Activated naive CD4-positive, alpha-beta T cell treated with anti-CD3 and anti-CD28 coated beads, Interleukin-2, amount 50 U/mL, for 24 hours (primary cell): ENCODE results near the gene RSRC1.
"Not testable (repeated sequence)": the region's sequence is repeated elsewhere in the genome, so short reads cannot be mapped to it uniquely, and the experiment has no call there.

Experiments used
- H3K27ac Mint-ChIP-seq: one replicate; pipeline ENCODE4 v1.8.0; 2021; ENCODE audit warnings: mild to moderate bottlenecking, mixed read lengths
- H3K27me3 Mint-ChIP-seq: one replicate; pipeline ENCODE4 v1.8.0; 2021; ENCODE audit warnings: mixed read lengths
- H3K36me3 Mint-ChIP-seq: one replicate; pipeline ENCODE4 v1.8.0; 2021; ENCODE audit warnings: mixed read lengths
- H3K4me1 Mint-ChIP-seq: one replicate; pipeline ENCODE4 v1.8.0; 2021; ENCODE audit warnings: mixed read lengths
- H3K4me3 Mint-ChIP-seq: one replicate; pipeline ENCODE4 v1.8.0; 2021; ENCODE audit warnings: mild to moderate bottlenecking, mixed read lengths
- H3K9me3 Mint-ChIP-seq: one replicate; pipeline ENCODE4 v1.8.0; 2021; ENCODE audit warnings: mixed read lengths

Gene RSRC1

DNA sequence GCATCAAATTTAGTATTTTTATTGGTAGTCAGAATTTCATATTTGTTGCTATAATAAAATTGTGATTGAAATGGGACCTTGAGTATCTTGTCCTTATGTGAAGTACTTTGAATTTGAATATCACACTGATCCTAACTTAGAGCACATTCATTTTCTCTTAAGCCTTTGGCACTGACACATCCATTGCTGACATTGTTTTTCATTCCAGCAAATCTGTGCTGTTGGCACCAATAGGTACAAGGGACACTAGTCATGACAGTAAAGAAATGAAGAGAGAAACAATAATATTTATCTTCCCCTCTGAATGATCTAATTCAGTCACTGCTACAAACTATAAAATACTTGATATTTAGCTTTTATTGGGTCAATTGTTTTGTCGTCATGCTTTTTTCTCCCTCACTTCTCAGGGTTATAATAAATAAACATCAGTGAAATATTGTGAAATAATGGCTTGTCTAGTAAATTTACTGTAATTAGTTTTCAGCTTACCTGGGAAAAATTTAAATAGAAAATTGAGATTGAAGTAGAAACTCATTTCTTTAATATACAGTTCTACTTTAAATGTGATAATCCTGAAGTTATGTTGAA lies 294.3 kb downstream of the RSRC1 start:
- no peak overlapping the region for H3K27ac Mint-ChIP-seq
- H3K9me3 Mint-ChIP-seq, result no peaks in the 10 kb centered on the region
- no peaks in the 10 kb centered on the region for H3K27me3 Mint-ChIP-seq
- no peak overlapping the region for H3K4me3 Mint-ChIP-seq
- H3K36me3 Mint-ChIP-seq, result no peaks in the 10 kb centered on the region
- H3K4me1 Mint-ChIP-seq, result no peaks in the 10 kb centered on the region

DNA sequence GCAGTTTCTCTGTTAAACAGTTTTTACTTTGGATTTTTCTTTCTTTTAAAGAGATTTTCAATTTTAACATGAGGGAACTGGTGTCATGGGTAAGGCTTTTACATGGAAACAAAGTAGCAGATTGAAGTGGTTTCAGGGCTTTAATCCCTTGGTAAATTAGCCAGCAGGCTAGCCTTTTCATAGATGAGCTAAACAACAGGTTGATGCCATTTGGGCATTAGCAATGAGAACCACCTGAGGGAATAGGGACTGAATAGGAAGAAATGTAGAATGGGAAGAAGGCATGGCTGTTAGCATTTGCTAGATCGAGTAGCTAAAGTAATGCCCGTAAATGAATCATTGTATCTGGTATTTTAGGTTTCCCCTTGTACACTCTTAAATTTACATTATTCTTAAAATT lies 295.6 kb downstream of the RSRC1 start:
- no peaks in the 10 kb centered on the region for H3K27me3 Mint-ChIP-seq
- H3K4me3 Mint-ChIP-seq, result no peak overlapping the region
- no peak overlapping the region for H3K27ac Mint-ChIP-seq
- no peaks in the 10 kb centered on the region for H3K9me3 Mint-ChIP-seq
- peaks cover 2% of the 10 kb centered on the region for H3K36me3 Mint-ChIP-seq
- H3K4me1 Mint-ChIP-seq, result no peaks in the 10 kb centered on the region

DNA sequence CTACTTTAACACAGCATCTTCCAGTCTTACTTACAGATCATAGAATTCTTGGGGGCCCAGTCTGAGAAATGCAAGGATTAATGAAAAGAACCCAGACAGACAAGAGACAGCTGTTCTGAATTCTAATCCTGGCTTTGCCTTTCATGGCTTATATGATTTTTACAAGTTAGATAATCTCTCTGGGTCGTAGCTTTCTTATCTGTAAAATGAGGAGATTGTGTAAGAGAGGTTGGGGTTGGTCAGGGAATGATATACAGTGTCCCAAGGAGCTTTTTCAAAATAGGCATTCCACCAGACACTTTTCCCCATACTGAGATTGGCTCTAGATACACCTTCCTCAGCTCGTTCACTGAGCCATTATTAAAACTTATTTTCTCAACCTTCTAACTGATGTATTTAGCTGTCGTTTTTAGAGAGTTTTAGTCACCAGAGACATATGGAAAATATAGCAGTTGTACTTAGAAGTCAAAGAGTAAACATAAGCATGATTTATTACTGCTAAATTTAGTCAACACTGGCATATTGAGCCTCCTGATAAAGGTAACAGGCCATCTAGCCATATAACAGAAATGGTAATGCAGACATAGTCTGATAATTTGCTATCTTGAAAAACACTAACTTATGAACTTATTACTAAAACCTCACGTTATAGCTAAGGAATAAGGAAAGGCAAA lies 298.1 kb downstream of the RSRC1 start:
- H3K4me1 Mint-ChIP-seq, result no peaks in the 10 kb centered on the region
- no peaks in the 10 kb centered on the region for H3K9me3 Mint-ChIP-seq
- H3K4me3 Mint-ChIP-seq, result no peak overlapping the region
- H3K27me3 Mint-ChIP-seq, result no peaks in the 10 kb centered on the region
- peaks cover 10% of the 10 kb centered on the region for H3K36me3 Mint-ChIP-seq
- no peak overlapping the region for H3K27ac Mint-ChIP-seq

- not testable (repeated sequence) for H3K27ac Mint-ChIP-seq, H3K9me3 Mint-ChIP-seq, H3K27me3 Mint-ChIP-seq, H3K4me3 Mint-ChIP-seq, H3K4me1 Mint-ChIP-seq
- H3K36me3 Mint-ChIP-seq, result peaks cover 12% of the 10 kb centered on the region
These were observed 298.6 kb downstream of the RSRC1 start for GRCh38 chr3:158408518-158408897.

GRCh38 chr3:158418035-158418434 lies 308.1 kb downstream of the RSRC1 start:
- Mint-ChIP-seq H3K27me3 (no peaks in the 10 kb centered on the region), H3K9me3 (peaks cover 5% of the 10 kb centered on the region), H3K27ac (no peak overlapping the region), H3K36me3 (peaks cover 22% of the 10 kb centered on the region), H3K4me3 (no peak overlapping the region), H3K4me1 (peaks cover 8% of the 10 kb centered on the region)

DNA sequence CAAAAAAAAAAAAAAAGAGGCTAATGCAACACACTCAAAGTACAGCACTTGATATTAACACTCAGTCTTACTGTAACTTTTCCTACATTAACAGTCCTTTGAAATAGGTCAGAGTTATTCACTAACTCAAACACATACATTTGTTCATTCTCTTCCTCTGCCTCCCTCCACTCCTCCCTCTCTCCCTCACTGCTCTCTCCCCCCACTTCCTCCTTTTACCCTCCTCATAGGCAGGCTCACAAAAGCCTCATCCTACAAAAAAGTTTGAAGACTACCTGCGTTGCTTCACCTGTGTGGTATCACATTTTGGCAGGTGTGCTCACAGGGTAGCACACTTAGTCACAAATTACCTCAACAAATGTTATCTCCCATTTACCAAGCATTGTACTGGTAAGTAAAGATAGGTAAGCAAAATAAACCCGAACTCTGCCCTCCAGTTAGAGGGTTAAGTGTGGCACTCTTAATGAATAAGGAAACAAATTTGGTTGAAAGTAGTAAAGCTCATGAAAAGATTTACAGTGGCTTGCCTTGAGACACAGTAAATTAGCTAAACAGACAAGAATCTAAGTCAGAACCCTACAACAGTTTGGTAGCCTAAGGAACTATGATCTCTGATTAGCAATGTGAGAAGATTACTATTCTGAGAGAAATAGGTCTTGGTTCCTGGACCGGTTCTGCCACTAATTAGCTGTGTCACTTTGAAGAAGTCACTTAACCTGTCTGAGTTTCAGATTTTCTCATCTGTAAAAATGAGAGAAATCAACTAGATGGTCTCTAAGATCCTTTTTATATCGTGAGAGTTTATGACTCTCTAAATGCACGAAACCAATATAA lies 310.1 kb downstream of the RSRC1 start:
- Mint-ChIP-seq H3K27ac (no peak overlapping the region), H3K9me3 (peaks cover 5% of the 10 kb centered on the region), H3K4me3 (no peak overlapping the region), H3K27me3 (no peaks in the 10 kb centered on the region), H3K36me3 (peaks cover 16% of the 10 kb centered on the region), H3K4me1 (peaks cover 8% of the 10 kb centered on the region)

DNA sequence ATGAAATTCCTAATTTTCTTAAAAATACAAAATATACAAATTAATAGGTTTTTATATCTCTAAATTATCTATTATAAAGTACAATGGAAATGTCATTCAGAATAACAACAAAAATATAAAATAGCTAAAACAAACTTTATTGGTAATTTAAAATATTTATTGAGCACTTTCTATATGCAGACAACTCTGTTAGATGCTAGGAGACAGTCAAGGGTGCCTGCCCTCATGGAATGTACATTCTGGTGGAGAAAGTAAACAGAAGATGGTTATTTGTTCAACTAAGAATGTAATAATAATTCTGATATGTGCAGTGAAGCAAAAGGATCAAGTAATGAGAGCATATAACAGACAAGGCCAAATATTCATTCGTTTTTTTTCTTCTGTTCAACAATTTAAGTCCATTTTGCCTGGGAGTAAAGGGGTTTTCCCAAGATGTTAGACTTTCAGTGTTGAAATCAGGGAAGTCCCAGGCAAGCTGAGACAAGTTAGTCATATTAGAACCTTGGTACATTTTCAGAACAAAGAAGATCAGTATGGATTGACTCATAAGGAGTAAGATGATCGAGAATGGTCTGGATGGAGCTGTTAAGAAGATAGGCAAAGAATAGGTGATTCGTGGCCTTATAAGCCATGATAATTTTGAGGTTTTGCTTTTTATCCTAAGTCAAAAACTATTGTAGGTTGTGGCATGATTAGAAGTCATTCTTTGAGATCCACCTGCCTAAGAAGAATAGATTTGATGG lies 310.9 kb downstream of the RSRC1 start:
- peaks cover 16% of the 10 kb centered on the region for H3K36me3 Mint-ChIP-seq
- no peaks in the 10 kb centered on the region for H3K27me3 Mint-ChIP-seq
- peaks cover 5% of the 10 kb centered on the region for H3K9me3 Mint-ChIP-seq
- peak overlapping the region; percentile 8 for H3K27ac Mint-ChIP-seq
- H3K4me1 Mint-ChIP-seq, result peaks cover 8% of the 10 kb centered on the region
- H3K4me3 Mint-ChIP-seq, result no peak overlapping the region

GRCh38 chr3:158430448-158430847 lies 320.6 kb downstream of the RSRC1 start:
- Mint-ChIP-seq H3K27me3 (no peaks in the 10 kb centered on the region), H3K4me3 (no peak overlapping the region), H3K4me1 (no peaks in the 10 kb centered on the region), H3K9me3 (no peaks in the 10 kb centered on the region), H3K27ac (no peak overlapping the region), H3K36me3 (no peaks in the 10 kb centered on the region)

GRCh38 chr3:158430968-158431367 lies 321.1 kb downstream of the RSRC1 start:
- Mint-ChIP-seq H3K36me3 (no peaks in the 10 kb centered on the region), H3K27ac (no peak overlapping the region), H3K9me3 (no peaks in the 10 kb centered on the region), H3K4me1 (no peaks in the 10 kb centered on the region), H3K27me3 (no peaks in the 10 kb centered on the region), H3K4me3 (no peak overlapping the region)

DNA sequence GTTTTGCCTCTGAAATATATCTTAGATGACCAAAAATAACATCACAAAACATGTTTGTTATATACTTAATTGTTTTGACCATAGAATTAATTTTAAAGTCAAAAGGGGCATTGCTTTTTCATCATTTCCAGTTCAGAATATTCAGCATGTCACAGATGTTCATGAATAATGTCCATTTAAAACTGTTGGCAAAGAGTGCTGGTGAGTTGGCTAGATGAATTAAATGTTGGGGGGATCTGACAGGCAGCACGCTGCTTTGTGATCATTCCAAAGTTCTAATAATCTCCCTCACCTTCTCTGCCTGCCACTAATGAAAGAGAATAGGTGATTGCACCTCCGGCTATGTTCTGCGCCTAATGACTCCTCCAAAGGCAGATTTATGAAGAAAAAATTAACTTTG lies 321.9 kb downstream of the RSRC1 start:
- Mint-ChIP-seq H3K9me3 (no peaks in the 10 kb centered on the region), H3K27me3 (no peaks in the 10 kb centered on the region), H3K4me1 (no peaks in the 10 kb centered on the region), H3K4me3 (no peak overlapping the region), H3K27ac (no peak overlapping the region), H3K36me3 (no peaks in the 10 kb centered on the region)

DNA sequence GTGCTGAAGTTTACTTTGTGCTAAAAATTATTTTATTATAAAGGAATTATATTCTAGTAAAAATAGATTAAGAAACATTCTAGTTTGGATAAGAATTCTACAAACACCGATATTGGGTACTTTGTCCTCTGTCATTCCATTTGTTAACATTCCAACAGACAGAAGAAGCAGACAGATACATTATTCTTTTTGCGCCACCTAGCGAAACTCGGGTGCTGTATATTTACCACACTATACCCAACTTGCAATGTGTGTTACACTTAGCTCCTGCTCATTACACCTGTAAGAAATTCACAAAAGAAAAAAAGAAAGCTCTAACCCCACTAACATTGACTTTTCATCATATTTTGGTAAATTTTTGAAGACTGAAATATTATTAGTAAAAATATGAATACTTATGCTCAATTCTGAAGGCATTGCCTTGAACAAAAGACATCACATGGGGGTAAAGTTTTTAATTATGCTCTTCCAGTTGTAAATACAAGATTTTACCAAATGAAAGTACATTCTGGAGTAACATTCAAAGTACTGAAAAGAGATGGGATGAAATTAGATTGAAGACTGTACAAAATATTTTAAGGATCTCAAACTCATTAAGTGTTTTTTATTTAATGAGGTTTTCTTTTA lies 324.6 kb downstream of the RSRC1 start:
- Mint-ChIP-seq H3K27me3 (no peaks in the 10 kb centered on the region), H3K27ac (no peak overlapping the region), H3K9me3 (no peaks in the 10 kb centered on the region), H3K4me1 (no peaks in the 10 kb centered on the region), H3K36me3 (peaks cover 2% of the 10 kb centered on the region), H3K4me3 (no peak overlapping the region)

GRCh38 chr3:158443632-158444031 lies 333.7 kb downstream of the RSRC1 start:
- Mint-ChIP-seq H3K4me1 (no peaks in the 10 kb centered on the region), H3K27me3 (no peaks in the 10 kb centered on the region), H3K4me3 (no peak overlapping the region), H3K36me3 (peaks cover 9% of the 10 kb centered on the region), H3K9me3 (no peaks in the 10 kb centered on the region), H3K27ac (no peak overlapping the region)

GRCh38 chr3:158447408-158447807 lies 337.5 kb downstream of the RSRC1 start:
- Mint-ChIP-seq H3K4me1 (no peaks in the 10 kb centered on the region), H3K27me3 (no peaks in the 10 kb centered on the region), H3K36me3 (peaks cover 6% of the 10 kb centered on the region), H3K4me3 (no peak overlapping the region), H3K27ac (no peak overlapping the region), H3K9me3 (no peaks in the 10 kb centered on the region)

DNA sequence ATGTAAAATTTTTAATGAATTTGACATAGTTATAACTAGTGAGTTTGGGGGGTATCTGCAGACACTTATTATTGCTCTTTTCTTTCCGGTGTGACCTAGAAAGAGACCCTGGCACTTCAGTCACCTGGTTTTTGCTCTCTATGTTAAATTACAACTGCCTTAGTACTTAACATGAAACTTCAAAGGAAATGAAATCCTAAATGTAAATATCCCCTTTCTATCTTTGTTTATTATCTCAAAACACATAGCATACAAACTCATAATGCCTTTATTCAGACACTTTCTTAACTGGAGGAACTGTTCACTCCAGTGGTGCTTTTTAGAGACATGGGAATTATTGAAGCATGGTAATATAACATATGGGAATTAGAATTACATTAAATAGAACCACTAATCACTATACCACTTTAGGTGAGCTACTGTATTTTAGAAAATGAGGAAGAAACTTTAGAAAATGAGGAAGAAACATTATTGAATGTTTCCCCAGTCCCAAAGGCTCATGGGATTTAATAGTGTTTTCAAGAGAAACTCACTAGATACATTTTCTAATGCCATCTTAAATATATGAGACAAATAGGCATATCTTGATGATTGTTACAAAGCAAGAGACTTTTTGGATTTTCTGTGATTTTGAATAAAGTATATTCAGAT lies 341.6 kb downstream of the RSRC1 start:
- H3K27me3 Mint-ChIP-seq, result no peaks in the 10 kb centered on the region
- H3K27ac Mint-ChIP-seq, result no peak overlapping the region
- no peaks in the 10 kb centered on the region for H3K9me3 Mint-ChIP-seq
- no peaks in the 10 kb centered on the region for H3K4me1 Mint-ChIP-seq
- no peak overlapping the region for H3K4me3 Mint-ChIP-seq
- H3K36me3 Mint-ChIP-seq, result peaks cover 6% of the 10 kb centered on the region

- H3K9me3 Mint-ChIP-seq, result no peaks in the 10 kb centered on the region
- peaks cover 10% of the 10 kb centered on the region for H3K36me3 Mint-ChIP-seq
- H3K4me3 Mint-ChIP-seq, result no peak overlapping the region
- no peaks in the 10 kb centered on the region for H3K27me3 Mint-ChIP-seq
- H3K4me1 Mint-ChIP-seq, result no peaks in the 10 kb centered on the region
- H3K27ac Mint-ChIP-seq, result no peak overlapping the region
These were observed 342.4 kb downstream of the RSRC1 start for GRCh38 chr3:158452334-158452733.
